ENCODE results near the gene CSAD. TPM values are rescaled to one million over a fixed set of nuclear protein-coding genes. Genes with fewer than 3 reads are reported as not detected.

The CSAD gene
- total and polyA plus RNA-seq, 10 donors = 17.9 to 73.0 (median 36.3) TPM

DNA sequence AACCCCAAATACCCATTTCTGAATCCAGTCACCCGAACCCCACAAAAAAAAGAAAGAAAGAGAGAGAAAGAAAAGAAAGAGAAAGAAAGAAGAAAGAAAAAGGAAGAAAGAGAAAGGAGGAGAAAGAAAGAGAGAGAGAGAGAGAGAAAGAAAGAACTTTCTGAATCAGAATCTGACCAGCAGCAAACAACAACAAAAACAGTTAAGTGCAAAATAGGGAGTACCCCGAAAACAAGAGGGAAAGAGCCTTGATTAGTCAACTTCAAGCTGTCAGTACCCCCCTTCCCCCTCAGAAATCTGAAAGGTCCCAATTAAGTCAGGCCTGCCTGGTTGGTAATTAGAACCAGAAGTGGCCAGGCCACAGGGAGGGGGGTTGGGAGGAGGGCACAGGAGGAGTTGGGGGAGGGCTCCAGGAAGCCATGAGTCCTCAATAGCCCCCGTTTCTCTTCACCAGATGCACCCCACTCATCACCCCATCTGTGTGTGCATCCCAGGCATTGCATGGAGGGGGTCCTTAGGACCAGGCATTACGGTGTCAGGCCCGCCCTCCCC lies 41.5 kb upstream of the CSAD start:
- no peaks in the 10 kb centered on the region for H3K9me3 ChIP-seq
- H3K4me3 ChIP-seq = peak overlapping the region in 6 of 8 donors; percentile 4 to 93 (median 84)
- DNase-seq = peak; percentile 64
- H3K4me1 ChIP-seq = peaks cover 25 to 74% (median 61%) of the 10 kb centered on the region in 6 donors
- TF ChIP-seq POLR2A (IDR thresholded peaks at IDR 0.05) (no peak), POLR2AphosphoS5 (IDR thresholded peaks at IDR 0.05) (no peak)
- TF ChIP-seq, protein P1, sequence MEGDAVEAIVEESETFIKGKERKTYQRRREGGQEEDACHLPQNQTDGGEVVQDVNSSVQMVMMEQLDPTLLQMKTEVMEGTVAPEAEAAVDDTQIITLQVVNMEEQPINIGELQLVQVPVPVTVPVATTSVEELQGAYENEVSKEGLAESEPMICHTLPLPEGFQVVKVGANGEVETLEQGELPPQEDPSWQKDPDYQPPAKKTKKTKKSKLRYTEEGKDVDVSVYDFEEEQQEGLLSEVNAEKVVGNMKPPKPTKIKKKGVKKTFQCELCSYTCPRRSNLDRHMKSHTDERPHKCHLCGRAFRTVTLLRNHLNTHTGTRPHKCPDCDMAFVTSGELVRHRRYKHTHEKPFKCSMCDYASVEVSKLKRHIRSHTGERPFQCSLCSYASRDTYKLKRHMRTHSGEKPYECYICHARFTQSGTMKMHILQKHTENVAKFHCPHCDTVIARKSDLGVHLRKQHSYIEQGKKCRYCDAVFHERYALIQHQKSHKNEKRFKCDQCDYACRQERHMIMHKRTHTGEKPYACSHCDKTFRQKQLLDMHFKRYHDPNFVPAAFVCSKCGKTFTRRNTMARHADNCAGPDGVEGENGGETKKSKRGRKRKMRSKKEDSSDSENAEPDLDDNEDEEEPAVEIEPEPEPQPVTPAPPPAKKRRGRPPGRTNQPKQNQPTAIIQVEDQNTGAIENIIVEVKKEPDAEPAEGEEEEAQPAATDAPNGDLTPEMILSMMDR (IDR thresholded peaks at IDR 0.05 in 8 of 11, conservative IDR thresholded peaks at IDR 0.05 in 3 of 11) = no peak
- intact Hi-C loops (cut with DNase I; ENCODE audit: low total_unique reads) = no loop called here
- H3K27ac ChIP-seq = peak overlapping the region; percentile 97 to 98 (median 98)
- no peaks in the 10 kb centered on the region for H3K36me3 ChIP-seq
- H3K27me3 ChIP-seq (replicated peaks in 1 of 7) = peaks cover 0 to 5% (median 0%) of the 10 kb centered on the region in 7 donors
- WGBS, 5 donors = 34 to 47% (median 42%) methylated on average over 5 of the region's 5 CpGs

- Histone ChIP-seq H3K9me3 (no peaks in the 10 kb centered on the region), H3K36me3 (no peaks in the 10 kb centered on the region), H3K27ac (peak overlapping the region; percentile 97 to 98 (median 98)), H3K4me3 (peak overlapping the region; percentile 75 to 93 (median 80)), H3K4me1 (peaks cover 33 to 82% (median 69%) of the 10 kb centered on the region in 6 donors), H3K27me3 (replicated peaks in 1 of 7) (peaks cover 0 to 5% (median 0%) of the 10 kb centered on the region in 7 donors)
- TF ChIP-seq, protein P1 (IDR thresholded peaks at IDR 0.05 in 8 of 11, conservative IDR thresholded peaks at IDR 0.05 in 3 of 11) = peak in 4 of 11 experiments; percentile 14 to 35 (median 16)
- peak; percentile 67 to 83 (median 81) for TF ChIP-seq POLR2AphosphoS5 (IDR thresholded peaks at IDR 0.05)
- peak in 1 of 3 donors; percentile 29 for TF ChIP-seq POLR2A (IDR thresholded peaks at IDR 0.05)
- DNase-seq = peak; percentile 92
- intact Hi-C loops (cut with DNase I; ENCODE audit: low total_unique reads) = no loop called here
- WGBS, 5 donors = 0 to 2% (median 1%) methylated on average over 48 to 72 of the region's 72 CpGs
Observed at GRCh38 chr12:53221203-53222080, 40.7 kb upstream of the CSAD start.

DNA sequence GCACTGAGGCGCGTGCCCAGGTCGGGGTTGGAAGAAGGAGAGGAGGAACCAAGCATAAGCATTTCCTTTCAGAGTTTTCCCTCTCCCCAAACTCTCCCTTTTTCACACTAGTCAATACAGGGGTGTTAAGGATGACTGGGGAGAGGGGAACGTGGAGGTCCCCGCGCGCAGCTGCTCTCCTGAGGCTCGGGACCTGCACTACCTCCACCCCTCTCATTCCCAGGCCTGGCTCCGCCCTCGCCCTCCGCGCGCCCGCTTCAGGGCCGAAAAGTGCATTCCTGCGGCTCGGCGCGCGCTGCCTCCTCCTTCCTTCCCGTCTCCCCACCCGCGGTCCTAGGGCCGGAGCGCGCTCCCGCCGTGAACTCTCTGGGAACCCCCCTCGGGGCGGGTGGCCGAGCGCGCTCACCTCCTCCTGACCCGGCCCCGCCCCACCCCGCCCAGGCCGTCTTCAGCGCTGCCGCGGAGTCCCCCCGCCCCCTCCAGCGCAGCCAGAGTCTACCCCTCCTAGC lies 40.0 kb upstream of the CSAD start:
- H3K27ac ChIP-seq = peak overlapping the region; percentile 97 to 98 (median 98)
- H3K4me1 ChIP-seq = peaks cover 40 to 89% (median 76%) of the 10 kb centered on the region in 6 donors
- H3K27me3 ChIP-seq (replicated peaks in 1 of 7) = peaks cover 0 to 5% (median 0%) of the 10 kb centered on the region in 7 donors
- no peaks in the 10 kb centered on the region for H3K36me3 ChIP-seq
- TF ChIP-seq, protein P1 (IDR thresholded peaks at IDR 0.05 in 8 of 11, conservative IDR thresholded peaks at IDR 0.05 in 3 of 11) = no peak
- TF ChIP-seq POLR2A (IDR thresholded peaks at IDR 0.05) = no peak
- peak; percentile 72 to 86 (median 85) for TF ChIP-seq POLR2AphosphoS5 (IDR thresholded peaks at IDR 0.05)
- 0 to 1% (median 1%) methylated on average over 30 to 42 of the region's 42 CpGs for WGBS, 5 donors
- peak overlapping the region; percentile 75 to 93 (median 80) for H3K4me3 ChIP-seq
- intact Hi-C loops (cut with DNase I; ENCODE audit: low total_unique reads) = no loop called here
- no peaks in the 10 kb centered on the region for H3K9me3 ChIP-seq
- DNase-seq = peak; percentile 96
